HG03354 (cell line): ENCODE measurements around the gene ATXN7L3.
"Not testable (repeated sequence)": the region's sequence is repeated elsewhere in the genome, so short reads cannot be mapped to it uniquely, and the experiment has no call there.

Source experiments
- ATAC-seq: cut with Tn5 transposase; IDR thresholded peaks from one replicate; pipeline ENCODE4 v1.9.1; 2021; ENCODE audit warnings: mild to moderate bottlenecking; ENCODE audit not compliant: unreplicated experiment, poor library complexity, severe bottlenecking

ATXN7L3 gene, protein sequence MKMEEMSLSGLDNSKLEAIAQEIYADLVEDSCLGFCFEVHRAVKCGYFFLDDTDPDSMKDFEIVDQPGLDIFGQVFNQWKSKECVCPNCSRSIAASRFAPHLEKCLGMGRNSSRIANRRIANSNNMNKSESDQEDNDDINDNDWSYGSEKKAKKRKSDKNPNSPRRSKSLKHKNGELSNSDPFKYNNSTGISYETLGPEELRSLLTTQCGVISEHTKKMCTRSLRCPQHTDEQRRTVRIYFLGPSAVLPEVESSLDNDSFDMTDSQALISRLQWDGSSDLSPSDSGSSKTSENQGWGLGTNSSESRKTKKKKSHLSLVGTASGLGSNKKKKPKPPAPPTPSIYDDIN

GRCh38 chr17:44199553-44200477 is at the start of gene ATXN7L3:
Gene ATXN7L3, minus strand, starts transcription at chr17:44199884. Its CDS starts 1,814 bp downstream, at chr17:44198070.
- peak; percentile 63 for ATAC-seq

DNA sequence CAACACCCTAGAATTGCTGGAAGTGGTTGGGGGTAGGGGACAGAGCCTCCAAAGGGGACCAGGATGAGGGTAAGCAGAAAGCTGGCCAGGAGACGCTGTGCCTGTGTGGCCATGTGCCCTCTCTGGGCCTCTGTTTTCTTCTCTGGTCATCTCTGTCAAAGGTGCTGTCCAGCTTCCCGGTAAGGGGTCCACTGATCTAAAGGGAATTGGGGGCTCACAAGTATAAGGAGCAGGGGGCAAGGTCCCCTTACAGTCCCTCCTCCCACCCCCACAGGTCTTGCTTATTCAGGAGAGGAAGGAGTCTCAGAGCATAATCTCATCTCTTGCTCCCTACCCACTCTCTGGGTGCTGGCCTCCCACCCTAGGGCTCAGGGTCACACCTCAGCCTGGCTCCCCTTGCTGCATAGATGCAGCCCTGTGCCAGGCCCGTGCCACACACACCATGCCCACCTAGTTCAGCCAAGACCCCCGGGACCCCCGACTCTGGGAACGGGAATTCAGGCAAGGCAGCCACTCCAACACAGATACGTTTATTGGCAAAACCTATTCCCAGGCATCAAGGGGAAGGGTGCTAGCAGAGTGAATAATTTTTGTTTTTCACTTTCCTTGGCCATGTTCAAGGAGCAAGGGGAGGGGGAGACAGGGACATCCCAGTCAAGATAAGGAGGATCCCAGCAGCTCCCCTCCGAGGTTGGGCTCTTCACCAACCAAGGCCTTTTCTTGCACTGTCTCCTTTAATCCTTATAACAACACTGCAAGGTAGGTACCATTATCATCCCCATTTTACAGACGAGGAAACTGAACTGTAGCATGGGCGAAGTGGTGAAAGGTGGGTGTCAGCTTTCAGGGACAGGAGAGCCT is 48.4 kb upstream of the ATXN7L3 start:
- ATAC-seq, result no peak

DNA sequence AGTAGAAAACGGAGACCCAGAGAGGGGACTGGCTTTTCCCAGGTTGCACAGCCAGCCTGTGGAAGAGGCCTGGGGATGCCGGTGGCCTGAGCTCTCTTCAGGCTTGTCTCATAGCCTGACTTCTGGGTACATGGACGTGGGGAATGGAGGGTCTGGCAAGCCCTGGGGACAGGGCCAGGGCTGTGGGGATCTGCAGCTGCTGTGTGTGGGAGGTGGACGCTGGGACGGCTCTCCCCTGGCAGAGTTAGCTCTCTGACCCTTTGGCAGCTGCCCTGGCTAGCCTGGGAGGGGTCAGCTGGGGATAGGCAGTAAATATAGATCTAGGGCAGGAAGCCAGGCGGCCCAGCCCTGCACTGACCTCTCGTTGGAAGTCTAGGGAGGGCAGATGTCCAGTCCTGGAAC is 47.8 kb upstream of the ATXN7L3 start:
- ATAC-seq, result no peak

GRCh38 chr17:44241106-44241624 is 41.5 kb upstream of the ATXN7L3 start:
- ATAC-seq, result no peak

DNA sequence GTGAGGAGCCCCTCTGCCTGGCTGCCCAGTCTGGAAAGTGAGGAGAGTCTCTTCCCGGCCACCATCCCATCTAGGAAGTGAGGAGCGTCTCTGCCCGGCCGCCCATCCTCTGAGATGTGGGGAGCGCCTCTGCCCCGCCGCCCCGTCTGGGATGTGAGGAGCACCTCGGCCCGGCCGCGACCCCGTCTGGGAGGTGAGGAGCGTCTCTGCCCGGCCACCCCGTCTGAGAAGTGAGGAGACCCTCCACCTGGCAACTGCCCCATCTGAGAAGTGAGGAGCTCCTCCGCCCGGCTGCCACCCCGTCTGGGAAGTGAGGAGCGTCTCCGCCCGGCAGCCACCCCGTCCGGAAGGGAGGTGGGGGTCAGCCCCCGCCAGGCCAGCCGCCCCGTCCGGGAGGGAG is 38.2 kb upstream of the ATXN7L3 start:
- ATAC-seq, result not testable (repeated sequence)

GRCh38 chr17:44236444-44236991 is 36.8 kb upstream of the ATXN7L3 start:
- ATAC-seq, result no peak

DNA sequence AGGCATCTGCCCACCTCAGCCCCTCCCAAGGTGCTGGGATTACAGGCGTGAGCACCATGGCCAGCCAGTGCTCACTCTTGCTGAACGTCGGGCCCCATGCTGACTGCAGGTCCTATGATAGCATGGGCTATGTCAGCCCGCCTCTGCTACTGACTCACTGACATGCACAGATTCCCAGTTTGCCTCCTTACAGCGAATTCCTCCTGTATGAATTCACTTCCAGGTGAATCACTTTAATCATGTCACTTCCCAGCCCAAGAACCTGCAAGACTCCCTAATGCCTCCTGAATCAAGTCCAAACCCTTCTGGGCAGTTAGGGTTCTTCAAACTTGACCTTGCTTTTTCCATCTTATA is 35.9 kb upstream of the ATXN7L3 start:
- no peak for ATAC-seq

DNA sequence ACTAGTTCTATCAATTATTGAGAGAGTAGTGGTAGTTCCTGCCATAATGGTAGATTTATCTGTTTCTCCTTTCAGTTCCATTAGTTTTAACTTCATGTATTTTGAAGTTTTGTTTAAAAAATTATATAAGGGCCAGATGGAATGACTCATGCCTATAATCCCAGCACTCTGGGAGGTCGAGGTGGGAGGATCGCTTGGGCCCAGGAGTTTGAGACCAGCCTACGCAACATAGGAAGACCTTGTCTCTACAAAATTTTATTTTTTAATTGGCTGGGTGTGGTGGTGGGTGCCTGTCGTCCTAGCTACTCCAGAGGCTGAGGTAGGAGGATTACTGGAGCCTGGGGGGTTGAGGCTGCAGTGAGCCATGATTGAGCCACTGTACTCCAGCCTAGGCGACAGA is 33.9 kb upstream of the ATXN7L3 start:
- ATAC-seq, result no peak

DNA sequence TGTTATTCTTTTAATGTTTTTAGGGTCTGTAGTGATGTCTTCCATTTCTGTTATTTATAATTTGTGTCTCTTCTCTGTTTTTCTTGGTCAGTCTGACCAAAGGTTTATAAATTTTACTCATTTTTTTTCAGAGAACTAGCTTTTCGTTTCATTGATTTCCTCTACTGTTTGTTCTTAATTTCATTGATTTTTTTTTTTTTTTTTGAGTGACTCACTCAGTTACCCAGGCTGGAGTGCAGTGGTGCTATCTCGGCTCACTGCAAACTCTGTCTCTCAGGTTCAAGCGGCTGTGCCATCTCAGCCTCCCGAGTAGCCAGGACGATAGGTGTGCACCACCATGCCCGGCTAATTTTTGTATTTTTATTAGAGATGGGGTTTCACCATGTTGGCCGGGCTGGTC is 32.4 kb upstream of the ATXN7L3 start:
- ATAC-seq, result no peak

DNA sequence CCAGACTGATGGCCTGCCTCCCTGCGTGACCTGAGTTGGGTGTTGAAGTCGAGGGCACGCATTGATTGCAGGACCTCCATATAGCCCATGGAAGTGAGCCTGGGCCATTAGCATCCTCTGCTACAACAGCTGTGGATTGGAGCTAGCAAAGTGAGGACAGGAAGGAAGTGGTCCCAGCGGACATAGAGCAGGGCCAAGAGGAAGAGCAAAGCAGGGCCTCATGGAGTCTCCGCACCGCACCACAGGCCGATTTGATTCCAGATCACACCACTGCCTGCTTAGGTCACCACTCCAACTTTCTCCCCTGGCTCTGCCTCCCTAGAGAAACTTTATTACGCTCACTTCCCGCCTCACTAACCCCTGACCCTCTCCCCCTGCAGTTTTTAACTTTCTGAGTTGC is 30.5 kb upstream of the ATXN7L3 start:
- ATAC-seq, result no peak

- ATAC-seq, result no peak
Measured at GRCh38 chr17:44229090-44229489, 29.4 kb upstream of the ATXN7L3 start.

- ATAC-seq, result no peak
Measured at GRCh38 chr17:44223541-44224071, 23.9 kb upstream of the ATXN7L3 start.

GRCh38 chr17:44222112-44222869 is 22.6 kb upstream of the ATXN7L3 start:
- ATAC-seq, result no peak

DNA sequence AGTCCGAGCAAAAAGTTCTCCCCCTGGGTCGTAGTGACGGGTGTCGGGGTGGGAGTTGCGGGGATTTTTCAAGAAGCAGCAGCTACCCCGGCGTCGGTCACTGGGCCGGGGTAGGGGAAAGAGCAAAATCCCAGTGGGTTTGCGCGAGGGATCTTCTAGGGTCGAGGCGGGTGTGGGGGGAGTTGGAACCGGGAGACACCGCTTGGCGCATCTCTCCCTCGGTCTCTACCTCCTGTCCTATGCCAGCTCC is 22.1 kb upstream of the ATXN7L3 start:
- ATAC-seq, result no peak

DNA sequence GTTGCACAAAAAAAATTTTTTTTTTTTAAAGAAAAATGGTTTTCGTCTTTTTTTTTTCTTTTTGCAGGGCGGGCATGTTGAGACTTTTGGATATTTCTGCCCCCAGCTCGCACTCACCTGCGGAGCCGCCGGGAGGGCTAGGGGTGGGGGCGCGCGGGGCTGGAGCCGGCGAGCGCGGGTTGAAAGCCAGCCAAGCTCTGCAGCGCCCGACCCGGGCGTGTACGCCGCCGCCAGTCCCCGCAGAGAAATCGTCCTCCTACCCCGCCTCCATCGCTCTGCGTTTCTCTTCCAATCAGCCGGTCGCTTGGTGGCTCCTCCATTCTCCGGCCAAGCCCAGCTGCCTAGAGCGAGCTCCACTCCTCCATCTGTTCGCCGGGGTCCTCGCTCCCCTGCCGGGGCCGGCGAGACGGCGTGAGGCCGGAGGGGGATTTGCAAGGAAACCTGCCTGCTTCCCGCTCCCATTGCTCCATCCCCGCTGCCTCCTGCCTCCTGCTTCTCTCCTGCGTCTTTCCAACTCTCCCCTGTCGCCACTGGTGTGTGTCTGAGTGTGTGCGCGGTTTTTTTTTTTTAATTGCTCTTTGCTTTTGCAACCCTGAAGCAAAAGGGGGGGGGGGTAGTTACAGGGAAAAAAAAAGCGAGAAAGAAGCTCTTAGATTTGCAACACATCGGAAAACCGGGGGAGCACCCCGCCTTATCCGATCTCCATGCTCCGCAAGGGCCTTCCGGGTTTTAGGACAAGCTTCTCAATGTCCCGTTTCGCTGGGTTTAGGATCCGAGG is 21.6 kb upstream of the ATXN7L3 start:
- ATAC-seq, result no peak

GRCh38 chr17:44220213-44221083 is 20.8 kb upstream of the ATXN7L3 start:
- ATAC-seq, result no peak

DNA sequence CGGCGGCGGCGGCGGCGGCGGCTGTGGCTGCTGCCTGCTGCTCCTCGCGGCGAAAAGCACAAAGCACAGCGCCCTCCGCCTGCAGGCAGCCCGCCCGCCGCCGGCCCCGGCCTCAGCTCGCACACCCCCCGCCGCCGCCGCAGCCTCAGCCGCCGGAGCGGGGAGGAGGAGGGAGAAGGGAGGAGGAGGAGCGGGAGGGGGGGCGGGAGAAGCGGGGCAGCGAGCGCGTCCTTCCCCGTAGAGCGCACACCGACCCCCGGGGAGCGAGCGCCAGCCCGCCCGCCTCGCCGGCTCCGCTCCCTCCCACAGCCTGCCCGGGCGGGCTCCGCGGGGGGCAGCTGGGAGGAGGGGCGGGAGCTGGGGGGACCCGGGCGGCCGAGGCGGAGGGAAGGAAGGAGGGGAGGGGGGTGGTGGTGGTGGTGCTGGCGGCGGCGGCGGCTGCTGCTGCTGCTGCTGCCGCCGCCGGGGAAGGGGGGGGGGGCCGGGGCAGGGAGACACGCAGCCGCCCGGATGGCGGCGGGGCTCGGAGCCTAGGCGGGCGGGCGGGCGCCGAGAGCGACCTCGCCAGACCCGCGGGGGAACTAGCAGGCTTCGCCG is 20.0 kb upstream of the ATXN7L3 start, which contains the start of gene UBTF:
UBTF (minus strand) TSS at position 60 of the 597 bp plus-strand sequence. CDS start 1,446 bp downstream, outside the sequence.
- peak; percentile 14 for ATAC-seq
